Measurements from ENCODE around the gene RGMB. TPM values are rescaled to one million over a fixed set of nuclear protein-coding genes. Genes with fewer than 3 reads are reported as not detected.

Gene RGMB
- total RNA-seq, 1 experiment from 2014 or later = 35.8 TPM

- Mint-ChIP-seq H3K36me3 (ENCODE audit: insufficient read depth, unreplicated experiment) (no peaks in the 10 kb centered on the region), H3K9me3 (ENCODE audit: low read depth, unreplicated experiment) (no peaks in the 10 kb centered on the region), H3K4me1 (ENCODE audit: low read depth, unreplicated experiment) (no peaks in the 10 kb centered on the region), H3K27ac (ENCODE audit: unreplicated experiment) (no peak overlapping the region), H3K4me3 (ENCODE audit: low read depth, unreplicated experiment) (no peak overlapping the region), H3K27me3 (ENCODE audit: unreplicated experiment) (no peaks in the 10 kb centered on the region)
- no peak for TF ChIP-seq CTCF (IDR thresholded peaks at IDR 0.05; ENCODE audit: unreplicated experiment)
- no TSS peak for BruUV-seq (replicated peaks)
- DNase-seq = no peak
- CTCF ChIA-PET = no interaction called here
- intact Hi-C loops (cut with micrococcal nuclease; ENCODE audit: unreplicated experiment) = no loop called here
Measured at GRCh38 chr5:98845878-98846277, 72.4 kb downstream of the RGMB start.

Other genes starting within 250 kb of the RGMB start
- gene CHD1, start 155.3 kb downstream of the RGMB start, total RNA-seq (2022) = 79.7 and 91.6 TPM in 2 replicates